Effector memory CD8-positive, alpha-beta T cell (primary cell): ENCODE data around the gene AMIGO1.

Experiments used
- ATAC-seq: fragments of 150-1000 bp; cut with Tn5 transposase; replicated peaks from 2 replicates; pipeline ENCODE4 v1.10.0; 2021; ENCODE audit warnings: mild to moderate bottlenecking, moderate library complexity
- DNase-seq, 3 experiments: peaks; one replicate each; pipeline ENCODE4 v3.0.0; 2021
- H3K27ac Mint-ChIP-seq, 2 donors: one replicate each; pipeline ENCODE4 v1.8.0; 2022; ENCODE audit warnings: mild to moderate bottlenecking in 2 of 2, mixed read lengths in 2 of 2, moderate library complexity in 2 of 2
- H3K27me3 Mint-ChIP-seq, 2 donors: one replicate each; pipeline ENCODE4 v1.8.0; 2022; ENCODE audit warnings: mixed read lengths in 2 of 2
- H3K36me3 Mint-ChIP-seq: one replicate; pipeline ENCODE4 v1.8.0; 2022; ENCODE audit warnings: mild to moderate bottlenecking, moderate library complexity, mixed read lengths; ENCODE audit not compliant: insufficient read depth
- H3K4me1 Mint-ChIP-seq, 2 donors: one replicate each; pipeline ENCODE4 v1.8.0; 2022; ENCODE audit warnings: low read depth in 2 of 2, mixed read lengths in 2 of 2
- H3K4me3 Mint-ChIP-seq, 2 donors: one replicate each; pipeline ENCODE4 v1.8.0; 2022; ENCODE audit warnings: mild to moderate bottlenecking in 2 of 2, mixed read lengths in 2 of 2, moderate library complexity in 2 of 2
- H3K9me3 Mint-ChIP-seq, 2 donors: one replicate each; pipeline ENCODE4 v1.8.0; 2022; ENCODE audit warnings: mixed read lengths in 2 of 2

AMIGO1 gene

DNA sequence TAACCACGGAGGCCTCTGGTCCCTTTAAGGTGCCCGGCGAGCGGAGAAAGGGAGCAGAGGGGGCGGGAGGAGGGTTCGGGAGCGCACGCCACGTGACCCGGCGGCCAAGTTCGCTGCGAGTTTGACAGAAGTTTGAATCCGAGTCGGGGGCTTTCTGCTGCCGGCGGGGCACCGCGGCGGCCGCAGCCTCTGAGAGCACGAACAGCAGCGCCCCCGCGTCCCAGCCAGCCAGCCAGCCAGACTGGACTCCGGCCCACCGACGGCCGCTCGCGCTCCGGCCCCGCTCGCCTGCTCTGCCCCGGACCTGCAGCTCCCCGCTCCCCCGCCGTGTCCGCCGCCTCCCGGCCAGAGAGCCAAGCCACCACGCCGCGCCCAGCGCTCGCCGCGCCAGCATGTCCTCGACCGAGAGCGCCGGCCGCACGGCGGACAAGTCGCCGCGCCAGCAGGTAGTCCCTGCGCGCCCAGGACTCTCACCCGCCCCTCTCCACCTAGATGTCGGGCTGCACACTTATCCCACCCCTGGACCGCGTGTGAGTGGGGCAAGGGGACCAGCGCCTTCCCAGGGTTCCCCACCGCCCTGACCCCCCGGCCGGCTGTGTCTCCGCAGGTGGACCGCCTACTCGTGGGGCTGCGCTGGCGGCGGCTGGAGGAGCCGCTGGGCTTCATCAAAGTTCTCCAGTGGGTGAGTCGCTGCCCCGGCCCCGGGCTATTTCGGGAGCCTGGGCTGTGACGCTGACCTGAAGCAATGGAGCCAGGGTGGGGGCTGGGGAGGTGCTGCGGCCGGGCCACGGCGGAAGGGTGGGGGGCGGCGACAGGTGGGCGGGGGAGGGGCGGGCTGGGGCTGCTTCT lies 42.9 kb downstream of the AMIGO1 start, which contains the start of gene SYPL2:
SYPL2 (plus strand) TSS at position 95 of the 849 bp plus-strand sequence; CDS start at position 393, 298 bp downstream.
- peak within 1 kb of the TSS; percentile 58 to 60 for H3K4me3 Mint-ChIP-seq
- peak; percentile 61 for ATAC-seq

GRCh38 chr1:109466125-109466451 lies 43.4 kb downstream of the AMIGO1 start:
- DNase-seq (no peak), ATAC-seq (no peak)
- H3K4me3 Mint-ChIP-seq, result peak overlapping the region; percentile 58 to 60
- peaks cover 0 to 2% of the 10 kb centered on the region in 2 donors for H3K4me1 Mint-ChIP-seq
- no peak overlapping the region for H3K27ac Mint-ChIP-seq
- H3K9me3 Mint-ChIP-seq, result no peaks in the 10 kb centered on the region
- H3K27me3 Mint-ChIP-seq, result peaks cover 83 to 89% of the 10 kb centered on the region in 2 donors
- H3K36me3 Mint-ChIP-seq, result no peaks in the 10 kb centered on the region

More for the DNA sequence above, 42.9 kb downstream of the AMIGO1 start, which contains the start of gene SYPL2:
- Mint-ChIP-seq H3K9me3 (no peaks in the 10 kb centered on the region), H3K27ac (no peak within 1 kb of the TSS), H3K4me1 (peaks cover 0 to 2% of the 10 kb centered on the region in 2 donors), H3K27me3 (peaks cover 81 to 89% of the 10 kb centered on the region in 2 donors), H3K36me3 (no peaks in the 10 kb centered on the region)
- no peak for DNase-seq

DNA sequence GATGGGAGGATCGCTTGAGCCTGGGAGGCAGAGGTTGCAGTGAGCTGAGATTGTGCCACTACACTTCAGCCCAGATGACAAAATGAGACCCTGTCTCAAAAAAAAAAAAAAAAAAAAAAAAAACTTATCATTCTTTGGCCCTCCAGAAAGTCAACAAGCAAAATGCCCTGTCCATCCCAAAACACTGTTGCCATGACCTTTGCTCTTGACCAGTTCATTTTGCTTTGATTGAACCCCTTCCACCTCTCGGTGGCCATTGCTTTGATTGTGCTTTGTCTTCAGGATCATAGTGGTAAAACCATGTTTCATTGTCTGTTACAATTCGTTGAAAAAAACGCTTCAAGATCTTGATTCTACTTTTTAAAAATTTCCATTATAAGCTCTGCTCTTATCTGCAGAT lies 51.7 kb downstream of the AMIGO1 start:
- DNase-seq (no peak), ATAC-seq (no peak)
- Mint-ChIP-seq H3K9me3 (no peaks in the 10 kb centered on the region), H3K4me3 (no peak overlapping the region), H3K4me1 (no peaks in the 10 kb centered on the region), H3K27ac (no peak overlapping the region), H3K27me3 (peaks cover 41 to 45% of the 10 kb centered on the region in 2 donors), H3K36me3 (no peaks in the 10 kb centered on the region)

DNA sequence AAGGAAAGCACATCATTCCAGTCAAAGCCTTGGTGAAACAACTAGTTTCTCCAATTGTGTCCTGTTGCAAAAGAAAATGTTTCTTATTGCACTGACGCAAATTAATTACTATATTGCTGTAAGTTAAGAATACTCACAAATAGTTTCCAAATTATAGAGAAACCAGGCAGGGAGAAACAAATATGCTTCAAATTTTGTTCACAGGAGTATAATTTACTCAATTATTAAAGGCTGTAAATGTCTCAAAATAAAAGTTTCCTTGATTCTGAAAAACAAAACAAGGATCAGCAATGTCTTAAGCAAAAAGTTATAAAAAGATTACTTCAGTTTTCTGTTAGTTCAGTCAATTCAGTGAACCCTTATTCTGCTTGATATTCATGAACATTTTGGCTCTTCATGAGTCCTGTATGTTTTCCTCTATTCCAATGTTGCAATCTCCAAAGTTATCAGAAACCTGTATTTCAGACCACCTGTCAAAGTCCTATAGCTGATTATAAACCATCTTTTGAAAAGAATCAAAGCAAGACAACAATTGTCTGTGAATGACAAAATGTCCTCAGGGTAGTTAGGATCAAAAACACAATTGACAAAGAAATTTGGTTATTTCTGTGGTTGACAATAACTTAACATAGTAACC lies 54.9 kb downstream of the AMIGO1 start:
- no peaks in the 10 kb centered on the region for H3K4me1 Mint-ChIP-seq
- no peaks in the 10 kb centered on the region for H3K9me3 Mint-ChIP-seq
- peaks cover 45 to 54% of the 10 kb centered on the region in 2 donors for H3K27me3 Mint-ChIP-seq
- DNase-seq, result no peak
- no peak overlapping the region for H3K27ac Mint-ChIP-seq
- H3K4me3 Mint-ChIP-seq, result no peak overlapping the region
- H3K36me3 Mint-ChIP-seq, result peaks cover under 1% of the 10 kb centered on the region
- ATAC-seq, result no peak
